ENCODE results near the gene CDH9.
A peak's percentile ranks its signal among the peaks of the same experiment; 100 is the strongest.
"Not testable (repeated sequence)": the region's sequence is repeated elsewhere in the genome, so short reads cannot be mapped to it uniquely, and the experiment has no call there.

The CDH9 gene

GRCh38 chr5:26868504-26868903 is 169.9 kb downstream of the CDH9 start (continued):
- TF ChIP-seq, protein P1, sequence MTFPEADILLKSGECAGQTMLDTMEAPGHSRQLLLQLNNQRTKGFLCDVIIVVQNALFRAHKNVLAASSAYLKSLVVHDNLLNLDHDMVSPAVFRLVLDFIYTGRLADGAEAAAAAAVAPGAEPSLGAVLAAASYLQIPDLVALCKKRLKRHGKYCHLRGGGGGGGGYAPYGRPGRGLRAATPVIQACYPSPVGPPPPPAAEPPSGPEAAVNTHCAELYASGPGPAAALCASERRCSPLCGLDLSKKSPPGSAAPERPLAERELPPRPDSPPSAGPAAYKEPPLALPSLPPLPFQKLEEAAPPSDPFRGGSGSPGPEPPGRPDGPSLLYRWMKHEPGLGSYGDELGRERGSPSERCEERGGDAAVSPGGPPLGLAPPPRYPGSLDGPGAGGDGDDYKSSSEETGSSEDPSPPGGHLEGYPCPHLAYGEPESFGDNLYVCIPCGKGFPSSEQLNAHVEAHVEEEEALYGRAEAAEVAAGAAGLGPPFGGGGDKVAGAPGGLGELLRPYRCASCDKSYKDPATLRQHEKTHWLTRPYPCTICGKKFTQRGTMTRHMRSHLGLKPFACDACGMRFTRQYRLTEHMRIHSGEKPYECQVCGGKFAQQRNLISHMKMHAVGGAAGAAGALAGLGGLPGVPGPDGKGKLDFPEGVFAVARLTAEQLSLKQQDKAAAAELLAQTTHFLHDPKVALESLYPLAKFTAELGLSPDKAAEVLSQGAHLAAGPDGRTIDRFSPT (tag by site-specific recombination; IDR thresholded peaks at IDR 0.05): no peak

- TF ChIP-seq, protein P2, sequence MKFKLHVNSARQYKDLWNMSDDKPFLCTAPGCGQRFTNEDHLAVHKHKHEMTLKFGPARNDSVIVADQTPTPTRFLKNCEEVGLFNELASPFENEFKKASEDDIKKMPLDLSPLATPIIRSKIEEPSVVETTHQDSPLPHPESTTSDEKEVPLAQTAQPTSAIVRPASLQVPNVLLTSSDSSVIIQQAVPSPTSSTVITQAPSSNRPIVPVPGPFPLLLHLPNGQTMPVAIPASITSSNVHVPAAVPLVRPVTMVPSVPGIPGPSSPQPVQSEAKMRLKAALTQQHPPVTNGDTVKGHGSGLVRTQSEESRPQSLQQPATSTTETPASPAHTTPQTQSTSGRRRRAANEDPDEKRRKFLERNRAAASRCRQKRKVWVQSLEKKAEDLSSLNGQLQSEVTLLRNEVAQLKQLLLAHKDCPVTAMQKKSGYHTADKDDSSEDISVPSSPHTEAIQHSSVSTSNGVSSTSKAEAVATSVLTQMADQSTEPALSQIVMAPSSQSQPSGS (tag by site-specific recombination; IDR thresholded peaks at IDR 0.05; ENCODE audit: low read depth): peak; percentile 82
- TF ChIP-seq ZNF629 (tag by site-specific recombination; IDR thresholded peaks at IDR 0.05): 0 out of 2 replicates have a peak, but pooled peaks have one; percentile 12
- no peak for TF ChIP-seq ZNF544 (tag by site-specific recombination; IDR thresholded peaks at IDR 0.05)
- no peak for TF ChIP-seq ZNF169 (tag by site-specific recombination; IDR thresholded peaks at IDR 0.05)
- TF ChIP-seq ZNF521 (tag by site-specific recombination; IDR thresholded peaks at IDR 0.05): no peak
- Histone ChIP-seq H3K4me3 (ENCODE audit: low read depth, low read length) (no peak overlapping the region), H3K4me1 (ENCODE audit: control insufficient read depth, insufficient read depth, low read length) (no peaks in the 10 kb centered on the region), H3K27ac (ENCODE audit: extremely low read depth, low read depth, low read length) (no peak overlapping the region), H3K36me3 (ENCODE audit: control insufficient read depth in 2 of 2, insufficient read depth in 1 of 2, low read length in 2 of 2) (no peaks in the 10 kb centered on the region), H3K9me3 (ENCODE audit: control insufficient read depth, insufficient read depth, low read depth, low read length) (no peaks in the 10 kb centered on the region)
- POLR2A ChIA-PET: no interaction called here
- CTCF ChIA-PET: no interaction called here
Measured at GRCh38 chr5:26864061-26864460, 174.3 kb downstream of the CDH9 start.

- Histone ChIP-seq H3K36me3 (ENCODE audit: control insufficient read depth in 2 of 2, insufficient read depth in 1 of 2, low read length in 2 of 2) (no peaks in the 10 kb centered on the region), H3K9me3 (ENCODE audit: control insufficient read depth, insufficient read depth, low read depth, low read length) (no peaks in the 10 kb centered on the region), H3K27ac (ENCODE audit: extremely low read depth, low read depth, low read length) (no peak overlapping the region), H3K4me1 (ENCODE audit: control insufficient read depth, insufficient read depth, low read length) (no peaks in the 10 kb centered on the region), H3K4me3 (ENCODE audit: low read depth, low read length) (no peak overlapping the region)
- ChIA-PET POLR2A (no interaction called here), CTCF (interaction anchor here (0.6 kb wide), 1 partner anchor 802 kb away, joined by 7 read pairs; no protein-coding TSS in a partner anchor)
- TF ChIP-seq ZFP3 (tag by site-specific recombination; IDR thresholded peaks at IDR 0.05; ENCODE audit: low read depth): no peak
- peak; percentile 87 for TF ChIP-seq ZNF707 (tag by site-specific recombination; IDR thresholded peaks at IDR 0.05)
Measured at GRCh38 chr5:26856238-26856637, 182.1 kb downstream of the CDH9 start.

- POLR2A ChIA-PET; H3K4me3 ChIP-seq (ENCODE audit: low read depth, low read length); H3K27ac ChIP-seq (ENCODE audit: extremely low read depth, low read depth, low read length); H3K4me1 ChIP-seq (ENCODE audit: control insufficient read depth, insufficient read depth, low read length); H3K36me3 ChIP-seq (ENCODE audit: control insufficient read depth in 2 of 2, insufficient read depth in 1 of 2, low read length in 2 of 2); CTCF ChIA-PET; H3K9me3 ChIP-seq (ENCODE audit: control insufficient read depth, insufficient read depth, low read depth, low read length): not testable (repeated sequence)
Measured at GRCh38 chr5:26852450-26852849, 185.9 kb downstream of the CDH9 start.

DNA sequence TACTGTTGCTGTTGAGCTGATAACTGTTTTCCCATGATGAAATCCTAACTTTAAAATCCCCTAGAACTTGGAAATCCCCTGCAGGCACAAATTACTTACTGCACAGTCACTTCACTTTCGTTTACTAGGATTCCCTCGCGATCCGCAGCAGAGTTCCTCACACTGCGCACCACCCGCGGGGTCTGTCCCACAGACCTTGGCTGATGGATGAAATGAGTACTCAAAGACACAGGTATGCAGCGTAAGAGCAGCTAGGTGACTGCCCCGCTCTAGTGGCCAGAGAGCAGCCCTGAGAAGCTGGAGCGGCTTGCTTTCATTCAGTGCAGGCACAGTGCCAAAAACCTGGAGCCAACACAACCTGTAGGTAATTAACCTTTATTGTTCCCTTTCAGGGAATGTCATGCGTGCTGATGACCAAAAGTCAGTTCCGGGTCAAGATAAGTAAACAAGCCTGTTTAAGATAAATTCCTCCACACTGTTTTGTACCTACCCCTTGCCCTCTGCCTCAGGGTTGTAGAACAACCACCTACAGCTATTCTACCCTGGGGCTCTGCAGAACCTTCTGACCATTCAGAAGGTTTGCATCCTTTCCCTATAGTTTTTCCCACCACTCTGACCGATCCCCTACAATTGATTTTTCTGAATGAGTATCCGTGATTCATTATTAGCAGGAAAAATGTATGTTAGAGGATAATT is 191.2 kb downstream of the CDH9 start:
- H3K36me3 ChIP-seq (ENCODE audit: control insufficient read depth in 2 of 2, insufficient read depth in 1 of 2, low read length in 2 of 2): no peaks in the 10 kb centered on the region
- TF ChIP-seq TRIM28 (IDR thresholded peaks at IDR 0.05; ENCODE audit: borderline replicate concordance, low read length): peak; percentile 56; the same call in 1 of the 2 replicates
- TF ChIP-seq ZNF501 (tag by site-specific recombination; IDR thresholded peaks at IDR 0.05): no peak
- ChIA-PET POLR2A (no interaction called here), CTCF (interaction anchor here (0.6 kb wide), 1 partner anchor 699 kb away, joined by 3 read pairs; no protein-coding TSS in a partner anchor)
- H3K27ac ChIP-seq (ENCODE audit: extremely low read depth, low read depth, low read length): no peak overlapping the region
- H3K4me1 ChIP-seq (ENCODE audit: control insufficient read depth, insufficient read depth, low read length): no peaks in the 10 kb centered on the region
- peak overlapping the region; percentile 26 for H3K4me3 ChIP-seq (ENCODE audit: low read depth, low read length)
- H3K9me3 ChIP-seq (ENCODE audit: control insufficient read depth, insufficient read depth, low read depth, low read length): no peaks in the 10 kb centered on the region; the same call in 1 of the 2 replicates

All from HEK293 (cell line).